HG03103 (cell line): ENCODE data around the gene FBXO38.

Experiments
- ATAC-seq: cut with Tn5 transposase; IDR thresholded peaks from one replicate; pipeline ENCODE4 v1.9.1; 2021; ENCODE audit warnings: low read depth; ENCODE audit not compliant: unreplicated experiment

Gene FBXO38

GRCh38 chr5:148426514-148426913, 42.8 kb downstream of the FBXO38 start:
- no peak for ATAC-seq

GRCh38 chr5:148427370-148428042, 43.7 kb downstream of the FBXO38 start:
- ATAC-seq, result no peak

- ATAC-seq, result no peak
These were observed 45.1 kb downstream of the FBXO38 start for GRCh38 chr5:148428848-148429247.

- ATAC-seq, result no peak
These were observed 50.1 kb downstream of the FBXO38 start for GRCh38 chr5:148433826-148434225.

- no peak for ATAC-seq
These were observed 52.3 kb downstream of the FBXO38 start for GRCh38 chr5:148436029-148436428.

GRCh38 chr5:148437249-148437648, 53.5 kb downstream of the FBXO38 start:
- ATAC-seq, result no peak

GRCh38 chr5:148438933-148439332, 55.2 kb downstream of the FBXO38 start:
- no peak for ATAC-seq

- no peak for ATAC-seq
These were observed 59.5 kb downstream of the FBXO38 start for GRCh38 chr5:148443241-148443640.

- peak; percentile 87 for ATAC-seq
These were observed 60.2 kb downstream of the FBXO38 start for GRCh38 chr5:148443998-148444397.

GRCh38 chr5:148445578-148445977, 61.8 kb downstream of the FBXO38 start:
- ATAC-seq, result no peak

GRCh38 chr5:148446611-148447010, 62.9 kb downstream of the FBXO38 start:
- no peak for ATAC-seq

GRCh38 chr5:148452499-148453193, 68.9 kb downstream of the FBXO38 start:
- ATAC-seq, result no peak

GRCh38 chr5:148454576-148454975, 70.8 kb downstream of the FBXO38 start:
- ATAC-seq, result no peak

GRCh38 chr5:148455185-148455584, 71.4 kb downstream of the FBXO38 start:
- ATAC-seq, result no peak

- no peak for ATAC-seq
These were observed 73.4 kb downstream of the FBXO38 start for GRCh38 chr5:148457183-148457620.

- ATAC-seq, result no peak
These were observed 74.5 kb downstream of the FBXO38 start for GRCh38 chr5:148458036-148458888.

- no peak for ATAC-seq
These were observed 75.9 kb downstream of the FBXO38 start for GRCh38 chr5:148459669-148460068.

- no peak for ATAC-seq
These were observed 81.8 kb downstream of the FBXO38 start for GRCh38 chr5:148465381-148466235.

GRCh38 chr5:148466236-148466580, 82.5 kb downstream of the FBXO38 start:
- ATAC-seq, result no peak

- ATAC-seq, result no peak
These were observed 84.2 kb downstream of the FBXO38 start for GRCh38 chr5:148467958-148468357.
